GM03348 (cell line): Measurements from ENCODE around the gene PNP.
A peak's percentile ranks its signal among the peaks of the same experiment; 100 is the strongest.
"Not testable (repeated sequence)": the region's sequence is repeated elsewhere in the genome, so short reads cannot be mapped to it uniquely, and the experiment has no call there.

Experiments
- DNase-seq: peaks from one replicate; pipeline ENCODE4 v3.0.0; 2012; ENCODE audit warnings: low spot score

The PNP gene

DNA sequence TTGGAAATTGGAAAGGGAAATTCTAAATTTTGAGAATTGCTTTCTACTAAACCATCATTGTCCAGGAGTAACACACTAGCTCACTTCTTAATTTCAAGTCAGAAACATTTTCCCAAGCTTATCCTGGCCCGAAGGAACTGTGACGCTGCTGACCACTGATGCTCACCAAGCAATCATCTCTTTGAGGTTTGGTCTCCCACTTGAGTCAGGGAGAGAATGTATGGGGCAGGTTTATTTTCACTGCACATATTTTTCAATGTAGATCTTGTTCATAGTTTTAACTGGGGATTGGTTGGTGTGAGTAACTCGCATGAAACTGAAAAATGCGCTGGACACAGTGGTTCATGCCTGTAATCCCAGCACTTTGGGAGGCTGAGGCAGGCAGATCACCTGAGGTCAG is 23.3 kb downstream of the PNP start:
- DNase-seq: no peak

- no peak for DNase-seq
Observed at GRCh38 chr14:20493634-20494033, 24.4 kb downstream of the PNP start.

GRCh38 chr14:20494935-20495766 is 25.9 kb downstream of the PNP start:
- DNase-seq: peak; percentile 16

- no peak for DNase-seq
Observed at GRCh38 chr14:20498622-20499021, 29.4 kb downstream of the PNP start.

- DNase-seq: no peak
Observed at GRCh38 chr14:20499108-20499507, 29.9 kb downstream of the PNP start.

DNA sequence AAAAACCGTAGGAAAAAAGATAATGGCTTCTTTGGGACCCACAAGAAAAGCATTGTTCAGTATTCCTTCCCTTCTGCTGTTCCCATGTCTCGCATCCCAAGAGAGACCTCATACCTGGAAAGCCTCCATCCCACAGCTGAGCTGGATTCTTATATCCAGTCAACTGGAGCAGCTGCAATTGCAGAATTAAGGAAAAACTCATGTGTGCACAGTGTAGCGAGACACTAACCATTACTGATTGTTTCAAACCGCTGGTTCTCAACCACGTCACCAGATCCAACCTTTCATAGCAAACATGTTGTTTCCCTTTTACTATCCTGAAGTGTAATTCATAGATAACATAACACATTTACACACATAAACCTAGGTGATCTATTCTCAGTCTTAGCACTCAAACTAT is 30.7 kb downstream of the PNP start:
- DNase-seq: no peak

- no peak for DNase-seq
Observed at GRCh38 chr14:20501346-20501745, 32.1 kb downstream of the PNP start.

DNA sequence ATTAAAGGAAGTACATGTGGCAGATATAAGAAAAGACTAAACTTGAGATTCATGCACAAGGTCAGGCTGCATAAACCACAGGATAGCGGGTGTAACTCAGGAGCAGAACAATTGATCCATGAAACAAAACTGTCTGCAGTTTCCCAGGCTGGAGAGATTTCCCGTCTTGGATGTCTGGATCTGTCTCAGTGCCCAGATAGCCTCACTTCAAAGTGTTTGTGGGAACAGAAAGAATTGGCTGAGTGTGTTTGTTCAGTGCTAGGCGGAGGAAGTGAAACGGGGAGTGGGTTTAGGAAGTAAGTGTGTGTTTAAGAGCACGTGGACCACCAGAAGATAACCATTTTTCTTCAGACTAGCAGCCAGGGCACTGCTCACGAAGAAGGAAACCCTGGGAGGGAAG is 34.7 kb downstream of the PNP start:
- no peak for DNase-seq

DNA sequence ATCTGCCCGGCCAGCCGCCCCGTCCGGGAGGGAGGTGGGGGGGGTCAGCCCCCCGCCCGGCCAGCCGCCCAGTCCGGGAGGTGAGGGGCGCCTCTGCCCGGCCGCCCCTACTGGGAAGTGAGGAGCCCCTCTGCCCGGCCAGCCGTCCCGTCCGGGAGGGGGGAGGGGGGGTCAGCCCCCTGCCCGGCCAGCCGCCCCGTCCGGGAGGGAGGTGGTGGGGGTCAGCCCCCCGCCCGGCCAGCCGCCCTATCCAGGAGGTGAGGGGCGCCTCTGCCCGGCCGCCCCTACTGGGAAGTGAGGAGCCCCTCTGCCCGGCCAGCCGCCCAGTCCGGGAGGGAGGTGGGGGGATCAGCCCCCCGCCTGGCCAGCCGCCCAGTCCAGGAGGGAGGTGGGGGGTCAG is 37.1 kb downstream of the PNP start:
- not testable (repeated sequence) for DNase-seq

GRCh38 chr14:20506752-20507151 is 37.5 kb downstream of the PNP start:
- DNase-seq: not testable (repeated sequence)

- not testable (repeated sequence) for DNase-seq
Observed at GRCh38 chr14:20507537-20507936, 38.3 kb downstream of the PNP start.

- no peak for DNase-seq
Observed at GRCh38 chr14:20508367-20508766, 39.2 kb downstream of the PNP start.

DNA sequence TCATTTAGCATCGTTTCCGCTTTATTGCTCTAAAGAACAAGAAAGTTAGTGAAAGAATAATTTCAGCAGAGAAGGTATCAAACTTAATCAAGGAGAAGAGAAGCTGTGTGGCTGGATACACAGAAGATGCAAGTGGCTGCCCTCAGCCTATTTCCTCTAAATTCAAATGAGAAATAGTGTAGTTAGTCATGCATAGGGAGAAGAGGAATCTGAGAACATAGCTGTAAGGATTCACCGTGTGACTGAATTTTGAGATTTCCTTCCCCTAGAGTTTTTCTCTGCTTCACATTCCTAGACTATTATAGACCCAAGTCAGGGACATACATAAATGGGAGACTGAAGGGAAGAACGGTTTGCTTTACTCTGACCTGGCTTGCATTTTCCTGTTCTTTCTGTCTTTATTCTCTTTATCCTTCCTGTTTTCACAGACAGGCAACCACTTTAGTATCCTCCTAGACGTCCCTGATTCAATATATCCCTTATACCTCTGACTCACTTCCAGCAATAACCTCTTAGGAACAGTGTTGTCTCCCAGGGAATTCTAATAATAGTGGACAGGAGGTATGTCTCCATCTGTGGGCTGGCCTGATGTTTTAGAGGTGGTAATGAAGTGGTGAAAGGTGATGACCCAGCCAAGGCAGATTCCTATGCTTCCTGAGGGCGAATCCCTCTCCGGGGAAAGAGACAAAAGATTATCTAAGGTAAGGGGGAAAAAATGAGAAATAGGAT is 43.1 kb downstream of the PNP start:
- no peak for DNase-seq

- DNase-seq: no peak
Observed at GRCh38 chr14:20515846-20516245, 46.6 kb downstream of the PNP start.

DNA sequence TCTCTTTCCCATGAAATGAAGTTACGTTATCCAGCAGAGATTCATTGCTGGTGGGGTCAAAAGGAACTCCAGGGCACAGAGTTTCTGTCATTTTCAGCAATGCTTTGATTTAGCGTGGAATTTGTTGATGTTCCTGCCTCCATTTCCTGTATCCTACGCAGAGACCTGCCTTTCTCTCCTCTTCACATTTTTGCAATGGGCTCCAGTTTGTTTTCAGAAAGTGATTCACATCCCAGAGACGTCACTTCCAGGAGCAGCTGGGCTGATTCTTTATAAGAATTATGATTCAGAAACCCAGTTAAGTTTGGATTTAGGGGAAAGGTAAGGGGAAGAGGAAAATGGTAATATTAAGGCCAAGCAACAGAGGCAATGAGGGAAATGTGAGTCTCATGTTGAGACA is 47.7 kb downstream of the PNP start:
- peak; percentile 11 for DNase-seq

- DNase-seq: no peak
Observed at GRCh38 chr14:20522332-20522731, 53.1 kb downstream of the PNP start.

- no peak for DNase-seq
Observed at GRCh38 chr14:20524027-20524426, 54.8 kb downstream of the PNP start.
